ENCODE data around the gene ASCC3. TPM values are rescaled to one million over a fixed set of nuclear protein-coding genes. Genes with fewer than 3 reads are reported as not detected.

ASCC3 gene
- total RNA-seq, 1 experiment from 2014 or later: 32.2 TPM

GRCh38 chr6:100618351-100618671, 262.8 kb downstream of the ASCC3 start:
- TF ChIP-seq EZH2 (IDR thresholded peaks at IDR 0.05; ENCODE audit: borderline replicate concordance, low read depth, low read length, poor library complexity, severe bottlenecking): no peak
- DNase-seq (ENCODE audit: low spot score): no peak
- CTCF ChIA-PET: no interaction called here
- Histone ChIP-seq H3K36me3 (ENCODE audit: insufficient read depth, low read length, poor library complexity, severe bottlenecking) (no peaks in the 10 kb centered on the region), H3K4me1 (ENCODE audit: insufficient read depth, low read length, poor library complexity, severe bottlenecking) (no peaks in the 10 kb centered on the region), H3K27me3 (replicated peaks; ENCODE audit: insufficient read depth, low read depth, low read length, poor library complexity) (no peaks in the 10 kb centered on the region), H3K4me3 (ENCODE audit: low read depth, low read length, poor library complexity, severe bottlenecking) (no peak overlapping the region), H3K27ac (ENCODE audit: low read depth, low read length, poor library complexity, severe bottlenecking) (no peak overlapping the region), H3K9me3 (ENCODE audit: low read depth, low read length, poor library complexity, severe bottlenecking) (no peaks in the 10 kb centered on the region)
- intact Hi-C loops (cut with micrococcal nuclease; ENCODE audit: unreplicated experiment): no loop called here
- no TSS peak for BruUV-seq (replicated peaks)
- POLR2A ChIA-PET (ENCODE audit: low non-redundant PET): no interaction called here

- no peaks in the 10 kb centered on the region for H3K36me3 ChIP-seq (ENCODE audit: insufficient read depth, low read length, poor library complexity, severe bottlenecking)
- no TSS peak for BruUV-seq (replicated peaks)
- DNase-seq (ENCODE audit: low spot score): no peak
- TF ChIP-seq EZH2 (IDR thresholded peaks at IDR 0.05; ENCODE audit: borderline replicate concordance, low read depth, low read length, poor library complexity, severe bottlenecking) (no peak), CTCF (conservative IDR thresholded peaks at IDR 0.05; ENCODE audit: low read depth, low read length) (no peak)
- intact Hi-C loops (cut with micrococcal nuclease; ENCODE audit: unreplicated experiment): no loop called here
- no peak overlapping the region for H3K27ac ChIP-seq (ENCODE audit: low read depth, low read length, poor library complexity, severe bottlenecking)
- H3K27me3 ChIP-seq (replicated peaks; ENCODE audit: insufficient read depth, low read depth, low read length, poor library complexity): no peaks in the 10 kb centered on the region
- no peak overlapping the region for H3K4me3 ChIP-seq (ENCODE audit: low read depth, low read length, poor library complexity, severe bottlenecking)
- H3K4me1 ChIP-seq (ENCODE audit: insufficient read depth, low read length, poor library complexity, severe bottlenecking): no peaks in the 10 kb centered on the region
- ChIA-PET POLR2A (ENCODE audit: low non-redundant PET) (no interaction called here), CTCF (no interaction called here)
- no peaks in the 10 kb centered on the region for H3K9me3 ChIP-seq (ENCODE audit: low read depth, low read length, poor library complexity, severe bottlenecking)
Measured at GRCh38 chr6:100617633-100618350, 263.3 kb downstream of the ASCC3 start.

GRCh38 chr6:100614933-100615332, 266.2 kb downstream of the ASCC3 start:
- intact Hi-C loops (cut with micrococcal nuclease; ENCODE audit: unreplicated experiment): no loop called here
- no peaks in the 10 kb centered on the region for H3K9me3 ChIP-seq (ENCODE audit: low read depth, low read length, poor library complexity, severe bottlenecking)
- H3K27ac ChIP-seq (ENCODE audit: low read depth, low read length, poor library complexity, severe bottlenecking): no peak overlapping the region
- no peaks in the 10 kb centered on the region for H3K4me1 ChIP-seq (ENCODE audit: insufficient read depth, low read length, poor library complexity, severe bottlenecking)
- no peak for TF ChIP-seq CTCF (conservative IDR thresholded peaks at IDR 0.05; ENCODE audit: low read depth, low read length)
- no peak for DNase-seq (ENCODE audit: low spot score)
- H3K36me3 ChIP-seq (ENCODE audit: insufficient read depth, low read length, poor library complexity, severe bottlenecking): no peaks in the 10 kb centered on the region
- H3K27me3 ChIP-seq (replicated peaks; ENCODE audit: insufficient read depth, low read depth, low read length, poor library complexity): no peaks in the 10 kb centered on the region
- POLR2A ChIA-PET (ENCODE audit: low non-redundant PET): no interaction called here
- H3K4me3 ChIP-seq (ENCODE audit: low read depth, low read length, poor library complexity, severe bottlenecking): no peak overlapping the region
- no TSS peak for BruUV-seq (replicated peaks)
- CTCF ChIA-PET: no interaction called here

- intact Hi-C loops (cut with micrococcal nuclease; ENCODE audit: unreplicated experiment): no loop called here
- no peak overlapping the region for H3K27ac ChIP-seq (ENCODE audit: low read depth, low read length, poor library complexity, severe bottlenecking)
- H3K9me3 ChIP-seq (ENCODE audit: low read depth, low read length, poor library complexity, severe bottlenecking): no peaks in the 10 kb centered on the region
- no peak for DNase-seq (ENCODE audit: low spot score)
- no peak overlapping the region for H3K4me3 ChIP-seq (ENCODE audit: low read depth, low read length, poor library complexity, severe bottlenecking)
- ChIA-PET CTCF (no interaction called here), POLR2A (ENCODE audit: low non-redundant PET) (no interaction called here)
- no TSS peak for BruUV-seq (replicated peaks)
- H3K27me3 ChIP-seq (replicated peaks; ENCODE audit: insufficient read depth, low read depth, low read length, poor library complexity): no peaks in the 10 kb centered on the region
- no peak for TF ChIP-seq EZH2 (IDR thresholded peaks at IDR 0.05; ENCODE audit: borderline replicate concordance, low read depth, low read length, poor library complexity, severe bottlenecking)
- no peak for TF ChIP-seq CTCF (conservative IDR thresholded peaks at IDR 0.05; ENCODE audit: low read depth, low read length)
- H3K36me3 ChIP-seq (ENCODE audit: insufficient read depth, low read length, poor library complexity, severe bottlenecking): no peaks in the 10 kb centered on the region
- no peaks in the 10 kb centered on the region for H3K4me1 ChIP-seq (ENCODE audit: insufficient read depth, low read length, poor library complexity, severe bottlenecking)
Measured at GRCh38 chr6:100614386-100614785, 266.7 kb downstream of the ASCC3 start.
